Measurements from ENCODE around the gene OSBPL3.

DNA sequence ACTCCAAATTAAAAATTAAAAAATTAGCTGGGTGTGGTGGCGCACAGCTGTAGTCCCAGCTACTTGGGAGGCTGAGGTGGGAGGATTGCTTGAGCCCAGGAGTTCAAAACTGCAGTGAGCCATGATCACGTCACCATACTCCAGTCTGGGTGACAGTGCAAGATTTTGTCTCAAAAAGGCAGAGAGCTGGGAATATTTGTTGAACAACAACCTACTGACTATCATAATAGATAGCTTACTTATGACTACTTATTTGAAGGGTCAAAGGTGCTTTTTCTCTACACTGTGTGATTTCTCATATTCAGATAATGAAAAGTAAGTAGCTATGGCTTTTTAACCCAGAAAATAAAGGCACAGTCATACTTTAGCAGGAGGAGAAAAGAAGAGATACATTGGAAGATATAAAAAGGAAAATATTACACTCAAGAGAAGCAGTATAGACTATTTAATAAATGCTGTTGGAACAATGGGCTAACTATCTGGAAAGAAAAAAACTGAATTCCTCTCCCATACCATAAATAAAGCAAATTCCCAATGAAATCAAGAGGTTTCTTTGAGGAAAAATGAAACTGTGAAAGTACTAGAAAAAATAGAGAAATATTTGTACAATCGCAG lies 229.4 kb downstream of the OSBPL3 start:
- TF ChIP-seq CTCF (IDR thresholded peaks at IDR 0.05): no peak
- no peak for TF ChIP-seq POLR2A (IDR thresholded peaks at IDR 0.05)

Data from heart left ventricle (tissue), 13 donors.